Posterior vena cava (tissue), 2 donors: ENCODE measurements around the gene WWOX. TPM values are rescaled to one million over a fixed set of nuclear protein-coding genes. Genes with fewer than 3 reads are reported as not detected.

Experiments
- DNase-seq: peaks from one replicate; pipeline ENCODE4 v3.0.0-alpha.2; 2020; ENCODE audit warnings: low spot score
- intact Hi-C, 2 donors: fragments of 100-400 bp; cut with DNase I; formaldehyde crosslinking; loops; one replicate each; pipeline versions ENCODE4 v1.14.1 to v1.14.2; 2022 to 2023
- total RNA-seq, 2 donors: library from RNA; stranded (reverse); fragmentation: NEBNext Ultra II Directional; extraction: Animal tissue kit (Norgen Biotek cat#: 25700); gene quantifications; one replicate each; pipeline ENCODE4 v1.2.1, GENCODE V29; 2021
- donor health status: DM: yes; HTN: yes; CAD: no.
- donor health status: DM: yes; HTN: yes; CAD: no.

WWOX gene
- total RNA-seq, 2 donors from 2014 or later, result 12.5 to 16.9 TPM

GRCh38 chr16:78392585-78393195 lies 293.2 kb downstream of the WWOX start:
- no peak for DNase-seq
- intact Hi-C loops, result no loop called here

- intact Hi-C loops, result no loop called here
- no peak for DNase-seq
Measured at GRCh38 chr16:78395035-78395434, 295.6 kb downstream of the WWOX start.

GRCh38 chr16:78396046-78396445 lies 296.6 kb downstream of the WWOX start:
- intact Hi-C loops, result no loop called here
- DNase-seq, result no peak

GRCh38 chr16:78396673-78397072 lies 297.2 kb downstream of the WWOX start:
- no peak for DNase-seq
- intact Hi-C loops, result no loop called here

GRCh38 chr16:78399384-78399783 lies 299.9 kb downstream of the WWOX start:
- no peak for DNase-seq
- intact Hi-C loops, result no loop called here

GRCh38 chr16:78402833-78403232 lies 303.4 kb downstream of the WWOX start:
- DNase-seq, result no peak
- intact Hi-C loops, result no loop called here

- intact Hi-C loops, result no loop called here
- no peak for DNase-seq
Measured at GRCh38 chr16:78405040-78405439, 305.6 kb downstream of the WWOX start.

GRCh38 chr16:78405833-78406232 lies 306.4 kb downstream of the WWOX start:
- intact Hi-C loops, result no loop called here
- no peak for DNase-seq

- DNase-seq, result no peak
- intact Hi-C loops, result no loop called here
Measured at GRCh38 chr16:78407191-78407590, 307.7 kb downstream of the WWOX start.

GRCh38 chr16:78413651-78414050 lies 314.2 kb downstream of the WWOX start:
- intact Hi-C loops, result no loop called here
- DNase-seq, result no peak

- intact Hi-C loops, result no loop called here
- DNase-seq, result no peak
Measured at GRCh38 chr16:78415013-78415412, 315.6 kb downstream of the WWOX start.

GRCh38 chr16:78415669-78416068 lies 316.2 kb downstream of the WWOX start:
- intact Hi-C loops, result no loop called here
- no peak for DNase-seq

GRCh38 chr16:78416400-78416799 lies 316.9 kb downstream of the WWOX start:
- intact Hi-C loops, result no loop called here
- no peak for DNase-seq

GRCh38 chr16:78421181-78421708 lies 321.8 kb downstream of the WWOX start:
- DNase-seq, result no peak
- intact Hi-C loops, result no loop called here

- intact Hi-C loops, result no loop called here
Measured at GRCh38 chr16:78425281-78425680, 325.8 kb downstream of the WWOX start.

GRCh38 chr16:78425891-78426510 lies 326.5 kb downstream of the WWOX start:
- DNase-seq, result no peak
- intact Hi-C loops, result no loop called here

More at GRCh38 chr16:78425281-78425680, 325.8 kb downstream of the WWOX start:
- DNase-seq, result no peak

- no peak for DNase-seq
- intact Hi-C loops, result no loop called here
Measured at GRCh38 chr16:78428193-78428592, 328.7 kb downstream of the WWOX start.

- intact Hi-C loops, result no loop called here
- DNase-seq, result no peak
Measured at GRCh38 chr16:78430281-78430680, 330.8 kb downstream of the WWOX start.

GRCh38 chr16:78431004-78431670 lies 331.7 kb downstream of the WWOX start:
- intact Hi-C loops, result no loop called here
- DNase-seq, result no peak

- DNase-seq, result no peak
- intact Hi-C loops, result no loop called here
Measured at GRCh38 chr16:78431701-78432100, 332.2 kb downstream of the WWOX start.

GRCh38 chr16:78432451-78432850 lies 333.0 kb downstream of the WWOX start:
- intact Hi-C loops, result no loop called here
- no peak for DNase-seq
